CD4-positive, alpha-beta memory T cell (primary cell): Measurements from ENCODE around the gene BBX. TPM values are rescaled to one million over a fixed set of nuclear protein-coding genes. Genes with fewer than 3 reads are reported as not detected.

Experiments
- CTCF ChIA-PET: fragments of 350-600 bp; sonication (Branson Sonifier 250); formaldehyde crosslinking; loops from one replicate; lab custom pipeline; 2021; ENCODE audit warnings: inconsistent platforms; ENCODE audit not compliant: partially characterized antibody; lab: Charles Lee
- POLR2A ChIA-PET: fragments of 350-600 bp; sonication (Branson Sonifier 250); formaldehyde crosslinking; loops from one replicate; lab custom pipeline; 2021; ENCODE audit not compliant: partially characterized antibody; lab: Charles Lee
- DNase-seq, 5 donors: peaks; one replicate each; pipeline versions ENCODE4 v3.0.0 to v3.0.0-alpha.2; 2020 to 2022; ENCODE audit warnings: mixed read lengths in 1 of 5
- H3K27ac ChIP-seq: one replicate; pipeline ENCODE4 v1.7.0; 2013; ENCODE audit warnings: low read depth, low read length
- H3K27me3 ChIP-seq: 2 replicates; pipeline ENCODE4 v1.7.0; 2013; ENCODE audit warnings: mild to moderate bottlenecking, low read length, moderate library complexity; ENCODE audit not compliant: insufficient read depth
- H3K36me3 ChIP-seq: 2 replicates; pipeline ENCODE4 v1.7.0; 2013; ENCODE audit warnings: mild to moderate bottlenecking, low read length, moderate library complexity; ENCODE audit not compliant: insufficient read depth
- H3K4me1 ChIP-seq: 2 replicates; pipeline ENCODE4 v1.7.0; 2013; ENCODE audit warnings: mild to moderate bottlenecking, low read length, moderate library complexity; ENCODE audit not compliant: insufficient read depth
- H3K4me3 ChIP-seq, 2 donors: one replicate each; pipeline ENCODE4 v1.7.0; 2013; ENCODE audit warnings: low read length in 2 of 2, mild to moderate bottlenecking in 1 of 2
- H3K9me3 ChIP-seq, 2 donors: one replicate each; pipeline ENCODE4 v1.7.0; 2013; ENCODE audit warnings: low read length in 2 of 2, control low read depth in 1 of 2; ENCODE audit not compliant: control insufficient read depth in 1 of 2
- H3K27ac Mint-ChIP-seq, 7 donors: one replicate each; pipeline ENCODE4 v1.8.0; 2020 to 2021; ENCODE audit warnings: mixed read lengths in 7 of 7, mild to moderate bottlenecking in 6 of 7, inconsistent platforms in 3 of 7, moderate library complexity in 3 of 7
- H3K27me3 Mint-ChIP-seq, 2 donors: one replicate each; pipeline ENCODE4 v1.8.0; 2020 to 2021; ENCODE audit warnings: mixed read lengths in 2 of 2
- H3K36me3 Mint-ChIP-seq, 2 donors: one replicate each; pipeline ENCODE4 v1.8.0; 2020 to 2021; ENCODE audit warnings: mixed read lengths in 2 of 2, inconsistent platforms in 1 of 2, mild to moderate bottlenecking in 1 of 2
- H3K4me1 Mint-ChIP-seq, 4 donors: one replicate each; pipeline ENCODE4 v1.8.0; 2020 to 2021; ENCODE audit warnings: mixed read lengths in 4 of 4, mild to moderate bottlenecking in 1 of 4
- H3K4me3 Mint-ChIP-seq, 8 donors: one replicate each; pipeline ENCODE4 v1.8.0; 2020 to 2021; ENCODE audit warnings: mixed read lengths in 8 of 8, mild to moderate bottlenecking in 7 of 8, moderate library complexity in 6 of 8, inconsistent platforms in 3 of 8
- H3K9me3 Mint-ChIP-seq, 8 donors: one replicate each; pipeline ENCODE4 v1.8.0; 2020 to 2021; ENCODE audit warnings: mixed read lengths in 8 of 8, mild to moderate bottlenecking in 5 of 8, inconsistent platforms in 3 of 8, moderate library complexity in 1 of 8
- intact Hi-C: fragments of 100-400 bp; cut with micrococcal nuclease; formaldehyde crosslinking; loops from one replicate; pipeline ENCODE4 v1.15.1; 2023
- polyA plus RNA-seq, 2 donors: library from polyadenylated mRNA; unstranded; fragments of 300-500 nt; fragmentation: Illumina TruSeq; gene quantifications; one replicate each; pipeline ENCODE4 v1.2.3, GENCODE V29; 2021
- total RNA-seq, 2 experiments: library from RNA; stranded (reverse); gene quantifications; one replicate each; pipeline ENCODE4 v1.2.3, GENCODE V29; 2021

The BBX gene
- total RNA-seq (10 to 100 TPM; 93.9 to 99.1 TPM), polyA plus RNA-seq (100 to 1,000 TPM in 1 of 2 donors, 10 to 100 TPM in 1; 85.4 to 101 TPM)

- H3K27me3 ChIP-seq: no peaks in the 10 kb centered on the region
Observed at GRCh38 chr3:107522510-107523288, at the start of gene BBX. Gene BBX (plus strand): TSS chr3:107522962. CDS start chr3:107710461, 187,499 bp downstream.

GRCh38 chr3:107476462-107476861 is 46.3 kb upstream of the BBX start:
- intact Hi-C loops: no loop called here
- Mint-ChIP-seq H3K36me3 (peaks cover 0 to 2% of the 10 kb centered on the region in 2 donors), H3K9me3 (peaks cover 0 to 16% (median 10%) of the 10 kb centered on the region in 8 donors), H3K27me3 (peaks cover 12 to 15% of the 10 kb centered on the region in 2 donors), H3K4me1 (no peaks in the 10 kb centered on the region), H3K27ac (no peak overlapping the region), H3K4me3 (no peak overlapping the region)
- H3K9me3 ChIP-seq: no peaks in the 10 kb centered on the region
- no peak overlapping the region for H3K4me3 ChIP-seq
- no peaks in the 10 kb centered on the region for H3K4me1 ChIP-seq
- H3K27ac ChIP-seq: no peak overlapping the region
- DNase-seq: no peak
- no peaks in the 10 kb centered on the region for H3K27me3 ChIP-seq
- H3K36me3 ChIP-seq: no peaks in the 10 kb centered on the region
- ChIA-PET POLR2A (no interaction called here), CTCF (no interaction called here)

More at GRCh38 chr3:107522510-107523288, at the start of gene BBX:
- H3K4me1 Mint-ChIP-seq: peaks cover 21 to 29% (median 25%) of the 10 kb centered on the region in 4 donors
- Histone ChIP-seq H3K4me1 (peaks cover 29% of the 10 kb centered on the region), H3K36me3 (no peaks in the 10 kb centered on the region), H3K9me3 (no peaks in the 10 kb centered on the region), H3K27ac (peak within 1 kb of the TSS; percentile 87), H3K4me3 (peak within 1 kb of the TSS; percentile 70 to 88)
- H3K27ac Mint-ChIP-seq: peak within 1 kb of the TSS; percentile 88 to 98 (median 97)
- no peaks in the 10 kb centered on the region for H3K9me3 Mint-ChIP-seq
- POLR2A ChIA-PET: interaction anchor here (0.8 to 2.0 kb wide), 9 partner anchors 9 to 702 kb away, joined by 3 to 8 read pairs (median 4); no protein-coding TSS in a partner anchor
- DNase-seq: peak; percentile 92 to 98 (median 96)
- H3K27me3 Mint-ChIP-seq: no peaks in the 10 kb centered on the region
- H3K36me3 Mint-ChIP-seq: peaks cover 4 to 22% of the 10 kb centered on the region in 2 donors
- H3K4me3 Mint-ChIP-seq: peak within 1 kb of the TSS; percentile 97 to 99 (median 98)
- CTCF ChIA-PET: interaction anchor here (1.1 to 1.3 kb wide), 2 partner anchors 9 to 11 kb away, joined by 3 to 4 read pairs; no protein-coding TSS in a partner anchor
- intact Hi-C loops: loop anchor here (1.0 to 10.0 kb wide), 8 partner anchors 77 to 1770 kb away; partner anchors contain the start of genes CD47, CIP2A, DZIP3 and TRAT1

GRCh38 chr3:107487490-107487889 is 35.3 kb upstream of the BBX start:
- Mint-ChIP-seq H3K27ac (no peak overlapping the region), H3K4me3 (no peak overlapping the region), H3K27me3 (peaks cover 0 to 2% of the 10 kb centered on the region in 2 donors), H3K36me3 (no peaks in the 10 kb centered on the region), H3K9me3 (no peaks in the 10 kb centered on the region), H3K4me1 (no peaks in the 10 kb centered on the region)
- Histone ChIP-seq H3K36me3 (no peaks in the 10 kb centered on the region), H3K4me3 (no peak overlapping the region), H3K27ac (no peak overlapping the region), H3K4me1 (no peaks in the 10 kb centered on the region), H3K27me3 (no peaks in the 10 kb centered on the region), H3K9me3 (no peaks in the 10 kb centered on the region)
- DNase-seq: no peak
- intact Hi-C loops: no loop called here
- POLR2A ChIA-PET: no interaction called here
- CTCF ChIA-PET: no interaction called here

GRCh38 chr3:107488942-107489341 is 33.8 kb upstream of the BBX start:
- H3K36me3 Mint-ChIP-seq: no peaks in the 10 kb centered on the region
- H3K4me3 Mint-ChIP-seq: no peak overlapping the region
- no peak overlapping the region for H3K27ac ChIP-seq
- POLR2A ChIA-PET: no interaction called here
- H3K4me3 ChIP-seq: no peak overlapping the region
- H3K27me3 ChIP-seq: no peaks in the 10 kb centered on the region
- intact Hi-C loops: no loop called here
- H3K9me3 ChIP-seq: no peaks in the 10 kb centered on the region
- DNase-seq: no peak
- no peaks in the 10 kb centered on the region for H3K4me1 Mint-ChIP-seq
- CTCF ChIA-PET: no interaction called here
- H3K27ac Mint-ChIP-seq: peak overlapping the region in 1 of 7 donors; percentile 20
- no peaks in the 10 kb centered on the region for H3K36me3 ChIP-seq
- H3K4me1 ChIP-seq: no peaks in the 10 kb centered on the region
- peaks cover 2% of the 10 kb centered on the region in 2 donors for H3K27me3 Mint-ChIP-seq
- H3K9me3 Mint-ChIP-seq: no peaks in the 10 kb centered on the region

- H3K27ac Mint-ChIP-seq: no peak overlapping the region
- intact Hi-C loops: no loop called here
- Histone ChIP-seq H3K27me3 (no peaks in the 10 kb centered on the region), H3K4me3 (no peak overlapping the region), H3K27ac (no peak overlapping the region), H3K36me3 (no peaks in the 10 kb centered on the region), H3K4me1 (no peaks in the 10 kb centered on the region), H3K9me3 (no peaks in the 10 kb centered on the region)
- H3K36me3 Mint-ChIP-seq: no peaks in the 10 kb centered on the region
- H3K4me3 Mint-ChIP-seq: no peak overlapping the region
- H3K9me3 Mint-ChIP-seq: no peaks in the 10 kb centered on the region
- H3K27me3 Mint-ChIP-seq: peaks cover 2% of the 10 kb centered on the region in 2 donors
- H3K4me1 Mint-ChIP-seq: peaks cover 0 to 9% (median 4%) of the 10 kb centered on the region in 4 donors
- ChIA-PET POLR2A (no interaction called here), CTCF (no interaction called here)
- DNase-seq: no peak
Observed at GRCh38 chr3:107493134-107493533, 29.6 kb upstream of the BBX start.

GRCh38 chr3:107496855-107497254 is 25.9 kb upstream of the BBX start:
- Mint-ChIP-seq H3K9me3 (peaks cover 0 to 5% (median 0%) of the 10 kb centered on the region in 8 donors), H3K27me3 (peaks cover 2 to 3% of the 10 kb centered on the region in 2 donors), H3K36me3 (no peaks in the 10 kb centered on the region), H3K4me3 (peak overlapping the region in 1 of 8 donors; percentile 11), H3K4me1 (peaks cover 0 to 9% (median 4%) of the 10 kb centered on the region in 4 donors), H3K27ac (no peak overlapping the region)
- H3K27me3 ChIP-seq: no peaks in the 10 kb centered on the region
- CTCF ChIA-PET: no interaction called here
- DNase-seq: no peak
- H3K36me3 ChIP-seq: no peaks in the 10 kb centered on the region
- H3K9me3 ChIP-seq: no peaks in the 10 kb centered on the region
- intact Hi-C loops: no loop called here
- POLR2A ChIA-PET: no interaction called here
- no peaks in the 10 kb centered on the region for H3K4me1 ChIP-seq
- H3K27ac ChIP-seq: no peak overlapping the region
- H3K4me3 ChIP-seq: no peak overlapping the region

- Histone ChIP-seq H3K4me3 (no peak overlapping the region), H3K27ac (no peak overlapping the region), H3K36me3 (no peaks in the 10 kb centered on the region), H3K4me1 (no peaks in the 10 kb centered on the region), H3K9me3 (no peaks in the 10 kb centered on the region), H3K27me3 (no peaks in the 10 kb centered on the region)
- H3K27me3 Mint-ChIP-seq: peaks cover 0 to 3% of the 10 kb centered on the region in 2 donors
- no peak overlapping the region for H3K27ac Mint-ChIP-seq
- intact Hi-C loops: no loop called here
- H3K4me1 Mint-ChIP-seq: peaks cover 0 to 9% (median 4%) of the 10 kb centered on the region in 4 donors
- no peak for DNase-seq
- H3K9me3 Mint-ChIP-seq: peaks cover 0 to 5% (median 0%) of the 10 kb centered on the region in 8 donors
- H3K36me3 Mint-ChIP-seq: no peaks in the 10 kb centered on the region
- no peak overlapping the region for H3K4me3 Mint-ChIP-seq
- ChIA-PET POLR2A (no interaction called here), CTCF (no interaction called here)
Observed at GRCh38 chr3:107498646-107499045, 24.1 kb upstream of the BBX start.
